Liver (tissue), 2 donors: ENCODE results near the gene PRELID3B.

Experiments
- CTCF ChIP-seq: fragments of 150-350 bp; IDR thresholded peaks from 2 replicates; pipeline ENCODE4 v1.5.1; 2017; ENCODE audit warnings: improper control_type of control experiment, low read depth, low read length; ENCODE audit not compliant: missing input control
- MAX ChIP-seq: IDR thresholded peaks from 2 replicates; pipeline ENCODE4 v1.6.1; 2016; ENCODE audit warnings: antibody characterized with exemption
- donor health status: healthy.

DNA sequence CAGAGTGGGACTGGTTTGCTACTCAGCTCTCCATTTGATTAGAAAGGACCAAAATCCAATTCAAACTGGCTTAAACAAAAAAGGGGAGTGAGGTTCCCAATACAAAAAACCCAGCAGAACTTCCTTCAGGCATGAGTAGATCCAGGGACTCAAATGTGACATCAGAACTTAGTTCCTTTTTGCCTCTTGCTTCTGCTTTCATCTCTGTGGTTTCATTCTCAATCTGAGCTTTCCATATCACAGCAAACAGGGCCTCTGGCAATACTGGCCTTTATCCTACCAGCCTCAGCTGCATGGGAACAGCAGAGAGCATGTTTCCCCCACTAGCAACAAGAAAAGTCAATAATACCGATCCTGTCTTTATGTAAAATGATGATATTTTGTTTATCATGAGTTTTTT is 28.6 kb upstream of the PRELID3B start:
- TF ChIP-seq CTCF (no peak), MAX (no peak)
